Measurements from ENCODE around the gene CNGA3. TPM values are rescaled to one million over a fixed set of nuclear protein-coding genes. Genes with fewer than 3 reads are reported as not detected.
"Not testable (repeated sequence)": the region's sequence is repeated elsewhere in the genome, so short reads cannot be mapped to it uniquely, and the experiment has no call there.

CNGA3 gene
- total and polyA plus RNA-seq, 5 experiments from 2014 or later = not detected

DNA sequence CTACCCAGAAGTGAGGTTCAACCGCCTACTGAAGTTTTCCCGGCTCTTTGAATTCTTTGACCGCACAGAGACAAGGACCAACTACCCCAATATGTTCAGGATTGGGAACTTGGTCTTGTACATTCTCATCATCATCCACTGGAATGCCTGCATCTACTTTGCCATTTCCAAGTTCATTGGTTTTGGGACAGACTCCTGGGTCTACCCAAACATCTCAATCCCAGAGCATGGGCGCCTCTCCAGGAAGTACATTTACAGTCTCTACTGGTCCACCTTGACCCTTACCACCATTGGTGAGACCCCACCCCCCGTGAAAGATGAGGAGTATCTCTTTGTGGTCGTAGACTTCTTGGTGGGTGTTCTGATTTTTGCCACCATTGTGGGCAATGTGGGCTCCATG, 49.7 kb downstream of the CNGA3 start:
- H3K4me1 Mint-ChIP-seq = no peaks in the 10 kb centered on the region
- H3K4me3 Mint-ChIP-seq = no peak overlapping the region
- peak overlapping the region in 1 of 10 donors; percentile 39 for H3K27ac Mint-ChIP-seq
- POLR2A ChIA-PET = no interaction called here
- peaks cover 10 to 45% (median 28%) of the 10 kb centered on the region in 5 donors for H3K27me3 Mint-ChIP-seq
- H3K36me3 Mint-ChIP-seq = no peaks in the 10 kb centered on the region
- ATAC-seq (no peak), DNase-seq (no peak)
- no peaks in the 10 kb centered on the region for H3K9me3 Mint-ChIP-seq

DNA sequence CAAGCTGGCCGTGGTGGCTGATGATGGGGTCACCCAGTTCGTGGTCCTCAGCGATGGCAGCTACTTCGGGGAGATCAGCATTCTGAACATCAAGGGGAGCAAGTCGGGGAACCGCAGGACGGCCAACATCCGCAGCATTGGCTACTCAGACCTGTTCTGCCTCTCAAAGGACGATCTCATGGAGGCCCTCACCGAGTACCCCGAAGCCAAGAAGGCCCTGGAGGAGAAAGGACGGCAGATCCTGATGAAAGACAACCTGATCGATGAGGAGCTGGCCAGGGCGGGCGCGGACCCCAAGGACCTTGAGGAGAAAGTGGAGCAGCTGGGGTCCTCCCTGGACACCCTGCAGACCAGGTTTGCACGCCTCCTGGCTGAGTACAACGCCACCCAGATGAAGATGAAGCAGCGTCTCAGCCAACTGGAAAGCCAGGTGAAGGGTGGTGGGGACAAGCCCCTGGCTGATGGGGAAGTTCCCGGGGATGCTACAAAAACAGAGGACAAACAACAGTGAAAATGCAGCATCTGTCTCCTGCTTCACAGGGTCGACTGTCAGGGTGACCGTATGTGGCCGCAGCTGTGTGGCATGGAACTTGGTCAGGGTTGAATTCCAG, 50.6 kb downstream of the CNGA3 start:
- Mint-ChIP-seq H3K9me3 (no peaks in the 10 kb centered on the region), H3K27me3 (peaks cover 10 to 45% (median 30%) of the 10 kb centered on the region in 5 donors), H3K27ac (no peak overlapping the region), H3K36me3 (no peaks in the 10 kb centered on the region), H3K4me1 (no peaks in the 10 kb centered on the region), H3K4me3 (no peak overlapping the region)
- DNase-seq (no peak), ATAC-seq (no peak)
- POLR2A ChIA-PET = no interaction called here

DNA sequence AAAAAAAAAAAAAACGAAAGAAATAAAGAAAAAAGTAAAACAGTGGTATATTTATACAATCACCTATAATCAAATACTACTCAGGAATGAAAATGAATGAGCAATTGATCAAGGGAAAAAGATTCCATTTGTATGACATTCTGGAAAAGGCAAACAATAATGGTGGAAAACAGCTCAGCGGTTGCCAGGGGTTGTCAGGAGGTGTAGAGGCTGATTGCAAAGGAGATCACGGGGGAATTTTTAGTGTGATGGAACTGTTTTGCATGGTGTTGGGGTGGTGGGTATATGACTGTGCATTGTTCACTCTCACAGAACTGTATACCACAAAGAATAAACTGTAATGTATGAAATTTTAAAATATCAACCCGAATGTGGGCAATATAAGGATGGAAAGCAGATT, 52.9 kb downstream of the CNGA3 start:
- Mint-ChIP-seq H3K4me1 (no peaks in the 10 kb centered on the region), H3K27me3 (peaks cover 11 to 45% (median 30%) of the 10 kb centered on the region in 5 donors), H3K4me3 (no peak overlapping the region), H3K9me3 (no peaks in the 10 kb centered on the region), H3K36me3 (no peaks in the 10 kb centered on the region), H3K27ac (peak overlapping the region in 1 of 10 donors; percentile 33)
- DNase-seq (no peak), ATAC-seq (no peak)
- POLR2A ChIA-PET = no interaction called here

DNA sequence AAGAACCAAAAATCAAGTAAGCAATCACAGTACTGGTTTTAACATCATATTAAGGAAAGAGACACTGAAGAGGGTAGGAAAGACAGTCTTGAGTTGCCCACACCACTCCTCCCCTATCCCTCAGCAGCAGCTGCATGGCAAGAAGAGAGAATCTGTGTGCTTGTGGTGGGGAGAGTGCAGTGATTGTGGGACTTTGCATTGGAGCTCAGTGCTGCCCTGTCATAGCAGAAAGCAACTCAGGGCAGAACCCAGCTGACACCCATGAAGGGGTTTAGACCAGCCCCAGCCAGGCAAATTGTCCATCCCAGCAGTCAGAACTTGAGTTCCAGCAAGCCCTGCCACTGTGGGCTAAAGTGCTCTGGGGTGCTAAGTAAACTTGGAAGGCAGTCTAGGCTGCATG, 57.6 kb downstream of the CNGA3 start:
- Mint-ChIP-seq H3K27ac (no peak overlapping the region), H3K36me3 (no peaks in the 10 kb centered on the region), H3K27me3 (peaks cover 2 to 23% (median 6%) of the 10 kb centered on the region in 5 donors), H3K9me3 (no peaks in the 10 kb centered on the region), H3K4me1 (no peaks in the 10 kb centered on the region), H3K4me3 (no peak overlapping the region)
- DNase-seq (no peak), ATAC-seq (no peak)
- POLR2A ChIA-PET = no interaction called here

DNA sequence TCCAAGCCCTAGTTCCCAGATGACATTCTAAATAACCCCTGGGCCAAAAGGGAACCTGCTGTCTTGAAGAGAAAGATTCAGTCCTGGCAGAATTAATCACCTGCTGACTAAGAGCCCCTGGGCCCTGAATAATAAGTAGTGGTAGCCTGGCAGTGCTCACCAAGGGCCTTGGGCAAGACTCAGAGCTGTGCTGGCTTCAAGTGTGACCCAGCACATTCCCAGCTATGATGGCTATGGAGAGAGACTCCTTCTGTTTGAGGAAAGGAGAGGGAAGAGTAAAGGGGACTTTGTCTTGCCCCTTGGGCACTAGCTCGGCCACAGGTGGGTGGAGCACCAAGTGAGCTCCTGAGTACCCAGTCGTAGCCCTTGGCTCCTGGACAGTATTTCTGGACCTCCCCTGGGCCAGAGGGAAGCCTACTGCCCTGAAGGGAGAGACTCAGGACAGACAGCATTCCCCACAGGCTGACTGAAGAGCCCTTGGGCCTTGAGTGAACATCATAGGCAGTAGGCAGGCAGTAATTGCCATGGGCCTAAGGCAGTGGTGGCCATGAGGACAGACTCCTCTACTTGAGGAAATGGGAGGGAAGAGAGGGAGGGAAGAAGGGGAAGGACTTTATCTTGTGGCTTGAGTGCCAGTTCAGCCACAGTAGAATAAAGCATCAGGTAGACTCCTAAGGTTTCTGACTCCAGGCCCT, 58.4 kb downstream of the CNGA3 start:
- H3K27ac Mint-ChIP-seq = no peak overlapping the region
- H3K4me3 Mint-ChIP-seq = no peak overlapping the region

DNA sequence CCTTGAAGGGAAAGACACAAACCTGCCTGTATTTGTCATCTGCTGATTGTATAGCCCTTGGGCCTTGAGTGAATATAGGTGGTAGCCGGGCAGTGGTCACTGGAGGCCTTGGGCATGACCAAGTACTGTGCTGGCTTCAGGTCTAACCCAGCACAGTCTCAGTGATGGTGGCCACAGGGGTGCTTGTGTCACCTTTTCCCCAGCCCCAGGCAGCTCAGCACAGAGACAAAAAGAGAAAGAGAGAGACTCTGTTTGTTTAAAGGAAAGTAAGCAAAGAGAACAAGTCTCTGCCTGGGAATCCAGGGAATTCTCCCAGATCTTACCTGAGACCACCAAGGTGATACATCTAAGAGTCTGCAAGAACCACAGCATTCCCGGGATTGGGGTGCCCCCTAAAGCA, 59.0 kb downstream of the CNGA3 start:
- ATAC-seq (no peak), DNase-seq (no peak)
- H3K27me3 Mint-ChIP-seq = peaks cover 0 to 16% (median 1%) of the 10 kb centered on the region in 5 donors
- no peaks in the 10 kb centered on the region for H3K36me3 Mint-ChIP-seq
- H3K9me3 Mint-ChIP-seq = no peaks in the 10 kb centered on the region
- no peaks in the 10 kb centered on the region for H3K4me1 Mint-ChIP-seq
- no peak overlapping the region for H3K27ac Mint-ChIP-seq
- H3K4me3 Mint-ChIP-seq = no peak overlapping the region
- POLR2A ChIA-PET = no interaction called here

More for the DNA sequence above, 58.4 kb downstream of the CNGA3 start:
- Mint-ChIP-seq H3K27me3 (peaks cover 0 to 16% (median 3%) of the 10 kb centered on the region in 5 donors), H3K36me3 (no peaks in the 10 kb centered on the region), H3K9me3 (no peaks in the 10 kb centered on the region), H3K4me1 (no peaks in the 10 kb centered on the region)
- ATAC-seq (no peak), DNase-seq (no peak)
- POLR2A ChIA-PET = no interaction called here

DNA sequence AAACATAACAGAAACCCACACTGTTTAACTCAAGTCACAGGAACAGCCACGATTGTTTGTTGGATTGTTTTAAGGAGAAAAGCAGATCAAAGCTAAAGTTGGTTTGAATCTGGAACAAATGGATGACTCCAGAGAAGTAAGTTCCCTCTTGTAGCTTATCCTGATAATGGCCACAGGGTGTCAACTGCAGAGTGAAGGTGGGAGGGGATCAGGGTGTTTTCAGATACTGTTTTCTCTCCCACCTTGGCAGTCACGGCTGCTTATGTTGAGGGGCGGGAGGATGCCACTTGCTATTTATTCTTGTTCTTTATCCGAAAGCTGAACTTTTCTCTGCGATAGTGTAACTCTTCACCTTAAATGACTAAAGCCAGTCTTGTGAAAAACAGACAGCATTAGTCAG, 61.9 kb downstream of the CNGA3 start:
- DNase-seq = no peak

DNA sequence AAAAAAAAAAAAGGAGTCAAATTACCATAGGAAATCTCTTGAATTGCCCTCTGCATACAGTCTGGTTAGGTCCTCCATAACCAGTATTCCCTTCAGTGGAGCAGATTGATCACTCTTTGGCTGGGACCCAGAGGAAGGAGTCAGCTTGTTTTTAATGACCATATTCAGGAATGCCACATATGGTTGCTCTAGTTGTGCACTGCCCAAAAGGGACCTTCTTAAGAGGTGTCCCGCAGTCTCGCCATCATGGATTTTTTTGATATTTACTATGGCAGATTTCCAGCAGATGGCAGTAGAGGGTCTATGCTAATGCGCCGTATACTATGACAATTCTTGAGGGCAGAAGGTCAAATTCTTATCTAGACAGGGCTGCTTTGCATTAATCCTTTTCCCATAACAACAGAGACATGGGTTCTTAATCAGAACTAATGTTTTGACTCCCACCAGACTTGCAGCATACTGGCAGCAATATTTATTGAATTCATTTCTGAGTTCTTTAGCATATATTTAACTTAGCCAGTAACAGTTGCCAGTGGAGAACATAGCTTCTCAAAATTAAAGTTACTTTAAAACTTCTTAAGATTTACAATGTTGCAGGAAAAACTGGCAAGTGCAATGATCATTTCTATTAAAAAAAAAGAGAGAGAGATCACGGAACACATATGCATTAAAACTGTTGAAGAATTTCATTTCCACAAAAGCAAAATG, 66.6 kb downstream of the CNGA3 start:
- Mint-ChIP-seq H3K4me1 (peaks cover 1 to 25% (median 6%) of the 10 kb centered on the region in 4 donors), H3K27me3 (peaks cover 0 to 4% (median 0%) of the 10 kb centered on the region in 5 donors), H3K36me3 (no peaks in the 10 kb centered on the region), H3K27ac (peak overlapping the region in 3 of 10 donors; percentile 9 to 68 (median 44)), H3K4me3 (no peak overlapping the region), H3K9me3 (no peaks in the 10 kb centered on the region)
- ATAC-seq = peak; percentile 85 to 96
- POLR2A ChIA-PET = interaction anchor here (0.6 to 1.0 kb wide), 6 partner anchors 34 to 768 kb away, joined by 3 to 4 read pairs (median 3); partner anchors contain the start of genes MITD1 and MRPL30
- peak; percentile 16 to 87 (median 61) for DNase-seq

More for the DNA sequence above, 61.9 kb downstream of the CNGA3 start:
- ATAC-seq = no peak
- Mint-ChIP-seq H3K4me3 (no peak overlapping the region), H3K27me3 (peaks cover 0 to 6% (median 0%) of the 10 kb centered on the region in 5 donors), H3K27ac (no peak overlapping the region), H3K9me3 (no peaks in the 10 kb centered on the region), H3K36me3 (no peaks in the 10 kb centered on the region), H3K4me1 (peaks cover under 1 to 6% (median 5%) of the 10 kb centered on the region in 4 donors)
- POLR2A ChIA-PET = no interaction called here

DNA sequence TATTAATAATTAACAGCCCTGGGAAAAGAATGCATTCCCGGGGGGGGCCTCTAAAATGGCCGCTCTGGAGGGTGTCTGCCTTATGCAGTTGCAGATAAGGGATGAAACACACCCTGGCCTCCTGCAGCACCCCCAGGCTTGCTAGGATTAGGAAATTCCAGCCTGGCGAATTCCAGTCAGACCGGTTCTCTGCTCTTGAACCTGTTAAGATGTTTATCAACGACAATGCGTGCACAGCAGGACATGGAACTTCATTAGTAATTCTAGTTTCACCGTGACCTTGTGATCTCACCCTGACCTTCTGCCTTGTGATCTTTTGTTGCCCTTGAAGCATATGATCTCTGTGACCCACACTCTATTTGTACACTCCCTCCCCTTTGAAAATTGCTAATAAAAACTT, 68.0 kb downstream of the CNGA3 start:
- DNase-seq, H3K9me3 Mint-ChIP-seq, ATAC-seq, H3K36me3 Mint-ChIP-seq, H3K4me3 Mint-ChIP-seq, POLR2A ChIA-PET, H3K27me3 Mint-ChIP-seq: not testable (repeated sequence)
- peaks cover 1 to 25% (median 6%) of the 10 kb centered on the region in 4 donors for H3K4me1 Mint-ChIP-seq
- H3K27ac Mint-ChIP-seq = peak overlapping the region in 2 of 10 donors; percentile 28 to 52

DNA sequence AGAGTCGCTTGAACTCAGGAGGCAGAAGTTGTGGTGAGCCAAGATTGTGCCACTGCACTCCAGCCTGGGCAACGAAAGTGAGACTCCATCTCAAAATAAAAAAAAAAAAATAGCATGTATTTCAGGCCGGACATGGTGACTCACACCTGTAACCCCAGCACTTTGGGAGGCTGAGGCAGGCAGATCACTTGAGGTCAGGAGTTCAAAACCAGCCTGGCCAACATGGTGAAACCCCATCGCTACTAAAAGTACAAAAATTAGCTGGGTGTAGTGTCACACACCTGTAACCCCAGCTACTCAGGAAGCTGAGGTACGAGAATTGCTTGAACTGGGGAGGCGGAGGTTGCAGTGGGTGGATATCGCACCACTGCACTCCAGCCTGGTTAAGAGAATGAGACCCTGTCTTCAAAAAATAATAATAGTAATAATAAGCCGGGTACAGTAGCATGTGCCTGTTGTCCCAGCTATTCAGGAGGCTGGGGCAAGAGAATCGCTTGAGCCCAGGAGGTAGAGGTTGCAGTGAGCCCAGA, 69.5 kb downstream of the CNGA3 start:
- POLR2A ChIA-PET = interaction anchor here (0.6 to 1.2 kb wide), 3 partner anchors 72 to 365 kb away, joined by 3 to 5 read pairs (median 3); no protein-coding TSS in a partner anchor
- peak overlapping the region in 4 of 10 donors; percentile 22 to 54 (median 40) for H3K4me3 Mint-ChIP-seq
- H3K36me3 Mint-ChIP-seq, H3K9me3 Mint-ChIP-seq, H3K27me3 Mint-ChIP-seq: not testable (repeated sequence)
- peak in 1 of 2 donors; percentile 59 for ATAC-seq
- peaks cover 1 to 25% (median 6%) of the 10 kb centered on the region in 4 donors for H3K4me1 Mint-ChIP-seq
- DNase-seq = peak in 2 of 10 donors; percentile 14 to 21
- peak overlapping the region in 3 of 10 donors; percentile 15 to 62 (median 31) for H3K27ac Mint-ChIP-seq

DNA sequence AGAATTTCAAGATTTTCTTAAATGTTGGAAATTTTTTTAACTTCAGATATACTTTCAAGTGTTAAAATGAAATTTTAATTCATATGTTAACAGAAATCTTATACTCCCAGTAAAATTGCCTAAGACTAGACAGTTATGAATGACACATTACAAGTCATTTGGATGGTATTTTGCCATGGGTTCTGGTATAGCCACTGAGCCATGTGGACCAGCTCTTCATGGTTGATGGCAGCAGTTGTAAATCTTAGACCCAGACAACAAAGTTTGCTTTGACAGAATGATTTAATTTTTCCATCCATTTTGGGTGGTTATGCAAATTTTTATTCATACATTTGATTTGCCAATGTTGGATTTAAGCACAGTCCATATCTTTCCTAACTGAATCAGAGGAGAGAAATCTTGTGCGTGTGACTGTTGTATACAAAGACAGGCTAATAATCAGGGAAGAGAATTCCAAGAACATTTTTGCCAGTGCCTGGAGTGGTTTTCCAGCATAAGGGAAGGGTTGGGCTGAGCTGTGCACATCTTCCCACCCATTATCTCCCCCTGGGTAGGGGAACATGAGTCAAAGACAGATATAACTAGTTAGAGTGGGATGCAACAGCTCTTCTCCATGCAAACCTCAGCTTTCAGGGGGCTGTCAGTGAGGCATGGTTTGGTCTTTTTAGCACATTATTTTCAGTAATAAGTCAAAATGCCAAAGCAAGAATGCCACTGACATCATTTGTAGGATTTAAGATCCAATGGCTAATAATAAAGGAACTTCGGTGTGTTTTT, 70.3 kb downstream of the CNGA3 start:
- peak overlapping the region in 1 of 10 donors; percentile 30 for H3K4me3 Mint-ChIP-seq
- H3K27ac Mint-ChIP-seq = no peak overlapping the region
- H3K4me1 Mint-ChIP-seq = peaks cover 1 to 25% (median 6%) of the 10 kb centered on the region in 4 donors
- no peak for ATAC-seq
- no peaks in the 10 kb centered on the region for H3K27me3 Mint-ChIP-seq
- no peak for DNase-seq
- H3K9me3 Mint-ChIP-seq = peaks cover 0 to 7% (median 3%) of the 10 kb centered on the region in 9 donors
- POLR2A ChIA-PET = interaction anchor here (0.7 to 1.2 kb wide), 2 partner anchors 72 to 151 kb away, joined by 3 read pairs; no protein-coding TSS in a partner anchor
- H3K36me3 Mint-ChIP-seq = no peaks in the 10 kb centered on the region

DNA sequence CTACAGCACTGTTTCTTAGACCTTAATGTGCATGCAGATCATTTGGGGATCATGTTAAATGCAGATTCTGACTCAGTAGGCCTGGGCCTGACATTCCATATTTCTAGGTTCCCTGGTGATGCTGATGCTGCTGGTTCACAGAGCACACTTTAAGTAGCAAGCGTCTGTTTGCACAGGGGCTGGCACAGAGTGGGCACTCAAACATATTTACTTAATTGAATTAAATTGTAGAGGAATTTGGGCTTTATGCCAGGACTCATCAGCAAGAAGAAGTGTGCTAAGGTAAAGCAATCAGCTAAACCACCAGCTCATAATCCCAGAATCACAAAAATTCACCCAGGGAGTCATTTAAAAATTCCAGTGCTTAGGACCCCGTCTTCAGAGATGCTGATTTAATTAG, 73.3 kb downstream of the CNGA3 start:
- Mint-ChIP-seq H3K4me1 (peaks cover 0 to 21% (median 0%) of the 10 kb centered on the region in 4 donors), H3K27me3 (no peaks in the 10 kb centered on the region), H3K9me3 (peaks cover 2 to 17% (median 11%) of the 10 kb centered on the region in 9 donors), H3K4me3 (no peak overlapping the region), H3K36me3 (peaks cover 0 to 8% (median 4%) of the 10 kb centered on the region in 3 donors), H3K27ac (peak overlapping the region in 1 of 10 donors; percentile 9)
- POLR2A ChIA-PET = no interaction called here
- ATAC-seq = no peak
- DNase-seq = no peak
